ENCODE results near the gene PLEKHJ1. TPM values are rescaled to one million over a fixed set of nuclear protein-coding genes. Genes with fewer than 3 reads are reported as not detected.

PLEKHJ1 gene
- total RNA-seq, 1 experiment from 2014 or later = 78.6 TPM

GRCh38 chr19:2217591-2217990 is 18.5 kb downstream of the PLEKHJ1 start:
- no peak overlapping the region for H3K4me3 ChIP-seq (ENCODE audit: low read depth in 2 of 2, low read length in 2 of 2)
- TF ChIP-seq SIN3A (IDR thresholded peaks at IDR 0.05; ENCODE audit: borderline replicate concordance, insufficient read depth, low read depth, low read length) = no peak
- TF ChIP-seq TCF7L2 (IDR thresholded peaks at IDR 0.05; ENCODE audit: low read depth, low read length) = no peak
- TF ChIP-seq POLR2AphosphoS5 (IDR thresholded peaks at IDR 0.05; ENCODE audit: low read depth, low read length) = no peak
- TF ChIP-seq REST (IDR thresholded peaks at IDR 0.05; ENCODE audit: insufficient read depth in 1 of 2, low read depth in 2 of 2, low read length in 1 of 2) = no peak
- no peak for TF ChIP-seq CTCF (IDR thresholded peaks at IDR 0.05)
- H3K27me3 ChIP-seq (ENCODE audit: control insufficient read depth, insufficient read depth, low read length) = no peaks in the 10 kb centered on the region
- POLR2A ChIA-PET = no interaction called here
- BruUV-seq (replicated peaks) = no TSS peak
- intact Hi-C loops (cut with micrococcal nuclease; ENCODE audit: unreplicated experiment) (no loop called here), in situ Hi-C loops (cut with HindIII; ENCODE audit: low pct_unique_long_range_greater_than_20kb, low sequenced_read_pairs) (no loop called here)
- DNase-seq (ENCODE audit: low read depth, low spot score) (no peak), ATAC-seq (no peak)
- H3K36me3 ChIP-seq (ENCODE audit: control insufficient read depth, insufficient read depth, low read length) = no peaks in the 10 kb centered on the region
- H3K9me3 ChIP-seq (ENCODE audit: control insufficient read depth, insufficient read depth, low read depth, low read length) = no peaks in the 10 kb centered on the region
- no peak overlapping the region for H3K27ac ChIP-seq (ENCODE audit: low read length)
- H3K4me1 ChIP-seq (ENCODE audit: control insufficient read depth, insufficient read depth, low read length) = 0 out of 2 replicates have a peak, but pooled peaks cover 3% of the 10 kb centered on the region
- CTCF ChIA-PET = no interaction called here

GRCh38 chr19:2216361-2217225 is 19.5 kb downstream of the PLEKHJ1 start:
- Histone ChIP-seq H3K27ac (ENCODE audit: low read length) (no peak overlapping the region), H3K27me3 (ENCODE audit: control insufficient read depth, insufficient read depth, low read length) (no peaks in the 10 kb centered on the region), H3K9me3 (ENCODE audit: control insufficient read depth, insufficient read depth, low read depth, low read length) (no peaks in the 10 kb centered on the region), H3K4me3 (ENCODE audit: low read depth in 2 of 2, low read length in 2 of 2) (no peak overlapping the region), H3K36me3 (ENCODE audit: control insufficient read depth, insufficient read depth, low read length) (no peaks in the 10 kb centered on the region), H3K4me1 (ENCODE audit: control insufficient read depth, insufficient read depth, low read length) (0 out of 2 replicates have a peak, but pooled peaks cover 3% of the 10 kb centered on the region)
- in situ Hi-C loops (cut with HindIII; ENCODE audit: low pct_unique_long_range_greater_than_20kb, low sequenced_read_pairs) (no loop called here), intact Hi-C loops (cut with micrococcal nuclease; ENCODE audit: unreplicated experiment) (no loop called here)
- TF ChIP-seq TCF7L2 (IDR thresholded peaks at IDR 0.05; ENCODE audit: low read depth, low read length) (no peak), SIN3A (IDR thresholded peaks at IDR 0.05; ENCODE audit: borderline replicate concordance, insufficient read depth, low read depth, low read length) (no peak), CTCF (IDR thresholded peaks at IDR 0.05) (no peak), REST (IDR thresholded peaks at IDR 0.05; ENCODE audit: insufficient read depth in 1 of 2, low read depth in 2 of 2, low read length in 1 of 2) (no peak), POLR2AphosphoS5 (IDR thresholded peaks at IDR 0.05; ENCODE audit: low read depth, low read length) (no peak)
- CTCF ChIA-PET = no interaction called here
- POLR2A ChIA-PET = no interaction called here
- DNase-seq (ENCODE audit: low read depth, low spot score) (no peak), ATAC-seq (no peak)
- BruUV-seq (replicated peaks) = no TSS peak
